Epidermal melanocyte (primary cell): ENCODE measurements around the gene IGF2BP2.
A peak's percentile ranks its signal among the peaks of the same experiment; 100 is the strongest.
"Not testable (repeated sequence)": the region's sequence is repeated elsewhere in the genome, so short reads cannot be mapped to it uniquely, and the experiment has no call there.

Experiments
- DNase-seq: peaks from one replicate; pipeline ENCODE4 v3.0.0; 2011; ENCODE audit warnings: low spot score; ENCODE audit not compliant: insufficient read length

Gene IGF2BP2

GRCh38 chr3:185838417-185838989 is 13.7 kb upstream of the IGF2BP2 start:
- not testable (repeated sequence) for DNase-seq

GRCh38 chr3:185837414-185837813 is 12.6 kb upstream of the IGF2BP2 start:
- DNase-seq, result no peak

- DNase-seq, result no peak
Measured at GRCh38 chr3:185831990-185832389, 7.1 kb upstream of the IGF2BP2 start.

- DNase-seq, result peak; percentile 48
Measured at GRCh38 chr3:185831195-185831594, 6.4 kb upstream of the IGF2BP2 start.

GRCh38 chr3:185830018-185830797 is 5.4 kb upstream of the IGF2BP2 start:
- DNase-seq, result no peak

GRCh38 chr3:185828755-185829154 is 3.9 kb upstream of the IGF2BP2 start:
- DNase-seq, result no peak

- DNase-seq, result no peak
Measured at GRCh38 chr3:185827595-185828344, 2.9 kb upstream of the IGF2BP2 start.

- DNase-seq, result no peak
Measured at GRCh38 chr3:185825639-185826481, 1.0 kb upstream of the IGF2BP2 start.

GRCh38 chr3:185824051-185825005 is 514 bp downstream of the IGF2BP2 start:
- no peak for DNase-seq

- DNase-seq, result no peak
Measured at GRCh38 chr3:185823078-185824044, 1.5 kb downstream of the IGF2BP2 start.

- no peak for DNase-seq
Measured at GRCh38 chr3:185822221-185823000, 2.4 kb downstream of the IGF2BP2 start.

- DNase-seq, result no peak
Measured at GRCh38 chr3:185820973-185821758, 3.7 kb downstream of the IGF2BP2 start.

GRCh38 chr3:185818267-185818875 is 6.5 kb downstream of the IGF2BP2 start:
- no peak for DNase-seq

GRCh38 chr3:185815391-185816282 is 9.2 kb downstream of the IGF2BP2 start:
- no peak for DNase-seq

GRCh38 chr3:185813691-185814215 is 11.1 kb downstream of the IGF2BP2 start:
- DNase-seq, result no peak

GRCh38 chr3:185813205-185813604 is 11.6 kb downstream of the IGF2BP2 start:
- DNase-seq, result no peak
